HepG2 (cell line): Measurements from ENCODE around the gene ADGRB2. TPM values are rescaled to one million over a fixed set of nuclear protein-coding genes. Genes with fewer than 3 reads are reported as not detected.

ENCODE experiments used
- ATAC-seq: fragments of 200-7000 bp; cut with Tn5 transposase; 3 replicates; pipeline ENCODE4 v1.9.1; 2020; ENCODE audit warnings: mild to moderate bottlenecking, moderate library complexity
- BruUV-seq: library from RNA; stranded (reverse); fragments of 400-500 nt; replicated peaks from 2 replicates; lab custom pipeline; 2021; lab: Mats Ljungman, UMichigan
- CTCF ChIA-PET: fragments of 300-600 bp; formaldehyde crosslinking; extraction: SDS; loops from one replicate; lab custom pipeline; 2021; ENCODE audit warnings: low total read pairs, inconsistent platforms, low intra/inter-chr PET ratio; lab: Yijun Ruan, JAX
- POLR2A ChIA-PET: fragments of 350-600 bp; sonication (Branson Sonifier 250); formaldehyde crosslinking; loops from one replicate; lab custom pipeline; 2020; ENCODE audit warnings: antibody characterized with exemption, inconsistent platforms; lab: Yijun Ruan, JAX
- DNase-seq: peaks from one replicate; pipeline ENCODE4 v3.0.0-alpha.2; 2015; ENCODE audit warnings: low spot score
- FAIRE-seq: peaks from 3 replicates; lab custom pipeline; 2011; peaks lifted over from hg19 to GRCh38; lab: Jason Lieb, UNC
- H2AFZ ChIP-seq: one replicate; pipeline ENCODE4 v1.6.1; 2011; ENCODE audit warnings: low read length, inconsistent platforms
- H3K27ac ChIP-seq: fragments of 300-600 bp; 3 replicates; pipeline ENCODE4 v1.8.0; 2011; ENCODE audit warnings: mixed run types, mild to moderate bottlenecking, mixed read lengths, low read length, inconsistent platforms; ENCODE audit not compliant: insufficient read depth; ENCODE audit errors: extremely low read length
- H3K27me3 ChIP-seq, 2 experiments: fragments of 200-600 bp in 1 of 2; 2 replicates in 1 of 2; 3 replicates in 1 of 2; pipeline versions ENCODE4 v1.6.0 to v1.8.0; 2011; ENCODE audit warnings: low read length in 2 of 2, mild to moderate bottlenecking in 2 of 2, moderate library complexity in 2 of 2, inconsistent platforms in 1 of 2; ENCODE audit not compliant: insufficient read depth in 2 of 2, control insufficient read depth in 1 of 2
- H3K36me3 ChIP-seq, 2 experiments: fragments of 200-600 bp in 1 of 2; replicated peaks in 1 of 2; 2 replicates in 1 of 2; 3 replicates in 1 of 2; pipeline versions ENCODE4 v1.5.1 to v1.8.0; 2011; ENCODE audit warnings: low read length in 2 of 2, inconsistent platforms in 1 of 2; ENCODE audit not compliant: insufficient read depth in 2 of 2, control insufficient read depth in 1 of 2
- H3K4me1 ChIP-seq: 2 replicates; pipeline ENCODE4 v1.5.1; 2012; ENCODE audit warnings: low read length, inconsistent platforms; ENCODE audit not compliant: insufficient read depth
- H3K4me2 ChIP-seq: 2 replicates; pipeline ENCODE4 v1.6.0; 2011; ENCODE audit warnings: low read depth, low read length, inconsistent platforms
- H3K4me3 ChIP-seq, 3 experiments: fragments of 200-600 bp in 1 of 3; sonication (generic), shearing (Covaris generic) in 1 of 3; replicated peaks in 1 of 3; 2 replicates each; pipeline ENCODE4 v1.5.1; 2011 to 2016; ENCODE audit warnings: low read length in 3 of 3, inconsistent platforms in 2 of 3, low read depth in 2 of 3, mild to moderate bottlenecking in 2 of 3, control low read depth in 1 of 3, mixed read lengths in 1 of 3; ENCODE audit not compliant: insufficient read depth in 1 of 3
- H3K79me2 ChIP-seq: one replicate; pipeline ENCODE4 v1.6.1; 2011; ENCODE audit warnings: low read length, inconsistent platforms; ENCODE audit not compliant: insufficient read depth
- H3K9ac ChIP-seq: 2 replicates; pipeline ENCODE4 v1.6.0; 2011; ENCODE audit warnings: mild to moderate bottlenecking, low read depth, low read length, inconsistent platforms; ENCODE audit not compliant: insufficient read depth
- H3K9me3 ChIP-seq: 2 replicates; pipeline ENCODE4 v1.5.1; 2012; ENCODE audit warnings: mild to moderate bottlenecking, low read length
- H4K20me1 ChIP-seq: 2 replicates; pipeline ENCODE4 v1.6.0; 2011; ENCODE audit warnings: inconsistent platforms, mild to moderate bottlenecking, low read length, moderate library complexity; ENCODE audit not compliant: insufficient read depth
- AGO1 ChIP-seq: fragments of 200-400 bp; formaldehyde crosslinking; IDR thresholded peaks from 2 replicates; pipeline ENCODE4 v1.6.1; 2017; ENCODE audit warnings: mild to moderate bottlenecking, low read depth, low read length, moderate library complexity; ENCODE audit not compliant: poor library complexity, severe bottlenecking
- ARNTL ChIP-seq: sonication (generic); formaldehyde crosslinking; IDR thresholded peaks from 2 replicates; pipeline ENCODE4 v1.4.0; 2020; ENCODE audit warnings: mild to moderate bottlenecking, missing genetic modification reagents
- CEBPG ChIP-seq: IDR thresholded peaks from 2 replicates; pipeline ENCODE4 v1.6.1; 2016
- GABPA ChIP-seq, 2 experiments: IDR thresholded peaks; 2 replicates each; pipeline ENCODE4 v1.6.1; 2011 to 2016; ENCODE audit warnings: low read depth in 2 of 2, low read length in 1 of 2, missing biosample characterization in 1 of 2, missing genetic modification characterization in 1 of 2
- MED8 ChIP-seq: sonication (generic); formaldehyde crosslinking; IDR thresholded peaks from 2 replicates; pipeline ENCODE4 v1.8.1; 2023; ENCODE audit warnings: mild to moderate bottlenecking, missing genetic modification reagents; ENCODE audit not compliant: insufficient replicate concordance
- NCOA5 ChIP-seq: sonication (generic); formaldehyde crosslinking; IDR thresholded peaks from 2 replicates; pipeline ENCODE4 v1.4.0; 2020; ENCODE audit warnings: missing genetic modification reagents
- PAXIP1 ChIP-seq: sonication (generic); formaldehyde crosslinking; conservative IDR thresholded peaks from 2 replicates; pipeline ENCODE4 v1.4.0; 2020; ENCODE audit warnings: mild to moderate bottlenecking, missing genetic modification reagents, moderate library complexity
- PRPF4 ChIP-seq: fragments of 200-400 bp; formaldehyde crosslinking; IDR thresholded peaks from 2 replicates; pipeline ENCODE4 v1.6.1; 2016; ENCODE audit warnings: low read length, low read depth; ENCODE audit not compliant: poor library complexity, severe bottlenecking
- SKI ChIP-seq: fragments of 450-650 bp; IDR thresholded peaks from one replicate; pipeline ENCODE4 v1.6.1; 2018; ENCODE audit warnings: mild to moderate bottlenecking; ENCODE audit not compliant: partially characterized antibody
- SMARCE1 ChIP-seq: fragments of 450-650 bp; IDR thresholded peaks from 2 replicates; pipeline ENCODE4 v1.6.1; 2017; ENCODE audit warnings: borderline replicate concordance
- TFDP2 ChIP-seq: sonication (generic); formaldehyde crosslinking; IDR thresholded peaks from 2 replicates; pipeline ENCODE4 v1.4.0; 2020; ENCODE audit warnings: missing genetic modification reagents
- ZNF251 ChIP-seq: sonication (generic); formaldehyde crosslinking; IDR thresholded peaks from 2 replicates; pipeline ENCODE4 v1.9.0; 2021; ENCODE audit warnings: mild to moderate bottlenecking, missing genetic modification reagents
- ZNF557 ChIP-seq: sonication (generic); formaldehyde crosslinking; IDR thresholded peaks from 2 replicates; pipeline ENCODE4 v1.4.0; 2020; ENCODE audit warnings: missing genetic modification reagents
- ZNF704 ChIP-seq: sonication (generic); formaldehyde crosslinking; IDR thresholded peaks from 2 replicates; pipeline ENCODE4 v1.8.1; 2023; ENCODE audit warnings: mild to moderate bottlenecking, inconsistent platforms, moderate library complexity, missing genetic modification reagents, borderline replicate concordance
- WGBS: methylation state at CpG from one replicate; pipeline ENCODE4 v1.1.6; 2017; ENCODE audit warnings: low lambda C conversion rate; 5-methylcytosine and 5-hydroxymethylcytosine counted together
- in situ Hi-C: cut with HindIII; loops from 2 replicates; pipeline ENCODE4 v1.10.0; 2017; ENCODE audit warnings: low pct_unique_long_range_greater_than_20kb; ENCODE audit not compliant: extremely low pct_ligation_motif_present
- intact Hi-C: fragments of 100-400 bp; cut with micrococcal nuclease; formaldehyde crosslinking; loops from one replicate; pipeline ENCODE4 v1.10.0; 2022; ENCODE audit not compliant: unreplicated experiment
- polyA plus RNA-seq, 8 experiments: library from polyadenylated mRNA; depleted of rRNA in 3 of 8; stranded (reverse) in 7 of 8; unstranded in 1 of 8; fragments of >200 nt; fragmentation: Illumina TruSeq in 4 of 8; extraction: Trizol in 4 of 8; gene quantifications; 2 replicates each; pipeline versions ENCODE4 v1.2.1 to v1.2.3, GENCODE V29; 2011 to 2016; ENCODE audit warnings: low read depth in 4 of 8, missing spikeins in 1 of 8, mixed read lengths in 1 of 8; ENCODE audit not compliant: insufficient read depth in 1 of 8
- total RNA-seq, 5 experiments: library from RNA; depleted of rRNA; stranded (reverse); fragments of >200 nt; fragmentation: Illumina TruSeq; extraction: Trizol; gene quantifications; 2 replicates each; pipeline ENCODE4 v1.2.3, GENCODE V29; 2016; ENCODE audit warnings: low read depth in 1 of 5
- TF ChIP-seq, protein P1 (sequence below): sonication (generic); formaldehyde crosslinking; conservative IDR thresholded peaks from 2 replicates; pipeline ENCODE4 v1.8.1; 2023; ENCODE audit warnings: missing genetic modification reagents

Gene ADGRB2
- total and polyA plus RNA-seq, 2 of the 13 experiments (the other 11 are each of a cell fraction or from before 2014, with no cell fraction given), result 0.03 to 0.09 TPM

GRCh38 chr1:31774495-31774894 is 10.4 kb upstream of the ADGRB2 start:
- CTCF ChIA-PET, result no interaction called here
- DNase-seq (no peak), ATAC-seq (no peak), FAIRE-seq (no peak)
- Histone ChIP-seq H3K79me2 (no peaks in the 10 kb centered on the region), H3K27me3 (peaks cover 7 to 65% of the 10 kb centered on the region in 2 experiments; a peak in 4 of 5 replicates), H3K27ac (no peak overlapping the region), H3K4me1 (no peaks in the 10 kb centered on the region; the same call in 1 of the 2 replicates), H3K9me3 (no peaks in the 10 kb centered on the region), H4K20me1 (no peaks in the 10 kb centered on the region), H2AFZ (no peak overlapping the region), H3K36me3 (no peaks in the 10 kb centered on the region), H3K9ac (no peak overlapping the region), H3K4me3 (no peak overlapping the region), H3K4me2 (no peak overlapping the region)
- POLR2A ChIA-PET, result no interaction called here
- 17% methylated on average over 3 of the region's 3 CpGs for WGBS
- BruUV-seq, result no TSS peak
- in situ Hi-C loops, result no loop called here
- intact Hi-C loops, result no loop called here
- TF ChIP-seq, protein P1, sequence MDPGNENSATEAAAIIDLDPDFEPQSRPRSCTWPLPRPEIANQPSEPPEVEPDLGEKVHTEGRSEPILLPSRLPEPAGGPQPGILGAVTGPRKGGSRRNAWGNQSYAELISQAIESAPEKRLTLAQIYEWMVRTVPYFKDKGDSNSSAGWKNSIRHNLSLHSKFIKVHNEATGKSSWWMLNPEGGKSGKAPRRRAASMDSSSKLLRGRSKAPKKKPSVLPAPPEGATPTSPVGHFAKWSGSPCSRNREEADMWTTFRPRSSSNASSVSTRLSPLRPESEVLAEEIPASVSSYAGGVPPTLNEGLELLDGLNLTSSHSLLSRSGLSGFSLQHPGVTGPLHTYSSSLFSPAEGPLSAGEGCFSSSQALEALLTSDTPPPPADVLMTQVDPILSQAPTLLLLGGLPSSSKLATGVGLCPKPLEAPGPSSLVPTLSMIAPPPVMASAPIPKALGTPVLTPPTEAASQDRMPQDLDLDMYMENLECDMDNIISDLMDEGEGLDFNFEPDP, result no peak
- no peak for TF ChIP-seq ZNF704 (CRISPR knock-in tag)
- no peak for TF ChIP-seq GABPA (IDR thresholded peaks at IDR 0.05; ENCODE audit: low read depth, low read length)
- TF ChIP-seq GABPA (CRISPR knock-in tag; IDR thresholded peaks at IDR 0.05; ENCODE audit: low read depth), result no peak
- TF ChIP-seq ZNF251 (CRISPR knock-in tag), result no peak
- no peak for TF ChIP-seq CEBPG (CRISPR knock-in tag)
- no peak for TF ChIP-seq MED8 (CRISPR knock-in tag)
- no peak for TF ChIP-seq PAXIP1
- TF ChIP-seq SKI, result no peak
- no peak for TF ChIP-seq SMARCE1
- no peak for TF ChIP-seq TFDP2 (CRISPR knock-in tag)
- TF ChIP-seq ARNTL (CRISPR knock-in tag), result no peak
- no peak for TF ChIP-seq PRPF4
- TF ChIP-seq NCOA5, result no peak
- no peak for TF ChIP-seq ZNF557 (CRISPR knock-in tag)
- no peak for TF ChIP-seq AGO1
